Skin epidermis (tissue), 12 donors: ENCODE data around the gene TANC1.

Source experiments
- H3K27ac ChIP-seq, 21 experiments: fragments of 200-600 bp; sonication (generic) in 11 of 21; one replicate each; pipeline ENCODE4 v1.5.0; 2020; ENCODE audit warnings: mild to moderate bottlenecking in 3 of 21, inconsistent platforms in 2 of 21, moderate library complexity in 2 of 21
- H3K4me3 ChIP-seq, 7 experiments: fragments of 200-600 bp; sonication (generic) in 2 of 7; one replicate each; pipeline ENCODE4 v1.5.0; 2020; ENCODE audit warnings: inconsistent platforms in 2 of 7, mild to moderate bottlenecking in 2 of 7, moderate library complexity in 1 of 7

The TANC1 gene

DNA sequence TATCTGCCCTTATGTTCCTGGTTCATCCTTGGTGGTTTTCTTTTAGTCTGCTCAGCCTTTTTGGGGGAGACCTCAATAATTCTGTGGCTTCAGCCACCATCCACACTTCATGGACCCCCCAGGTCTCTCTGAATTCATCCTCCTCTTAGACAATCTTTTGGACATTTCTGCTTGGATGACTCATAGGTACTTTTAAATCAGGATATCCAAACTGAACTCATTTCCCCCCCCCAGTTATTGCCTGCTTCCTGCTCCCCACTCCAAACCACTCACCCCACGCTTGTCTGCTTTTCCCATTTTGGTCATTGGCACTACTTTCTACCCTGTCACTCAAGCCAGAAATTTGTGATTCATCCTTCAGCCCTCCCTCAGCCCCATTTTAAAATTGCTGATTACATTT, 78.5 kb downstream of the TANC1 start:
- Histone ChIP-seq H3K4me3 (no peak overlapping the region), H3K27ac (peak overlapping the region in 15 of 21 experiments; percentile 8 to 75 (median 65))

DNA sequence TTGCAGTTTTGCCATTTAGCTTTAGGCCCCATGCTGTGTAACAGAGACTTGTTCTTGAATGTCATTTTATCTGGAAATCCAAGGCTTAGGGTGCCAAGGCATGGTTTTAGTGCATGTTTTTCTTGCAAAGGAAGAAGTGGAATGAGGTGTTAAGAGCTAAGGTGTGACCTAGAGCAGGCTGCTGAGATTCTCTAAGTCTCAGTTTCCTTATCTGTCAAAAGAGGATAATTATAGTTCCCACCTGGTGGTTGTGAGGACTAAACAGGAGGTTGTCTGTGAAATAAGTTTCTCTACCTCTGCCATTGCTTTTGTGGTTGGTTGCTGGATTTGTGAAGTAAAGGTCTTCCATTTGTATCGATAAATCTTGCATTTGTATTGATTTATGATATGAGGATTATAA, 82.0 kb downstream of the TANC1 start:
- Histone ChIP-seq H3K27ac (no peak overlapping the region), H3K4me3 (no peak overlapping the region)

- peak overlapping the region in 2 of 21 experiments; percentile 20 to 42 for H3K27ac ChIP-seq
- H3K4me3 ChIP-seq, result no peak overlapping the region
These were observed 82.7 kb downstream of the TANC1 start for GRCh38 chr2:159051133-159051532.

DNA sequence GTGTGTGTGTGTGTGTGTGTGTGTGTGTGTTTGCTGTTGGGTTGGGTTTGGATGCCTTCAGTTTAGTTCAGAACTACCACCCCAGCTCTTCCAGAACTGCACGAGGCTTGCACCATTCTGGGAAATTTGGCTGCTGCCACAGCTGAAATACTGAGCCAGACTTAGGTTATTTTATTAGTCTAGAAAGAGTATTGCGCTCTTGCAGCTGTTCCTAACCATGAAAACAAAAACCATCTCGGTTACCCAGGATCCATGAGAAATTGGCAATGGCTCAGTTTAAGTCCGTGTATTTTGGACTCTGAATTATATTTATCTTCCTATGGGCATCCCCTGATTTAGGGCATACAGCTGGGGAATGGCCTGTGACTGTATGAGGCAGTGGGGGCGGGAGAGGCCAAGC, 83.2 kb downstream of the TANC1 start:
- no peak overlapping the region for H3K4me3 ChIP-seq
- H3K27ac ChIP-seq, result peak overlapping the region in 3 of 21 experiments; percentile 14 to 42 (median 20)

DNA sequence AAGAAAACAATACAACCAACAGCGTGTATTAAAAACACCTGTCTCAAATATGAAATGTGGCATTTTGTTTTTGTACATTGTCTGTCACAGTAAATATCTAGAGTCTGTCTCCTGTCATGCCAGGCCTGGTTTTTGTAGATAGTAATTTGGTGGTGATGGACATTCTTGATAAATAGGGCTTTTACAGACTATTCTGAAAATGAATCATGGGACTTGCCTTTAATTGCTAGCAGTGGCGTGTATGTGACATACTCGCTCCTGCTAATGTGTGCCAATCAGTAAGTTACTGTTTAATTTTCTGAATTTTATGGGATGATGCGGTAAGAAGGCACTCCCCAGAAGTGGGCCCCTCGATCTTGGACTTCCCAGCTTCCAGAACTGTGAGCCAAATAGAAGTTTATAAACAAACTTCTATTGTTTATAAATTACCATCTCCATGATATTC, 83.7 kb downstream of the TANC1 start:
- Histone ChIP-seq H3K27ac (peak overlapping the region in 6 of 21 experiments; percentile 6 to 36 (median 18)), H3K4me3 (no peak overlapping the region)

- no peak overlapping the region for H3K4me3 ChIP-seq
- peak overlapping the region in 5 of 21 experiments; percentile 17 to 45 (median 25) for H3K27ac ChIP-seq
These were observed 85.0 kb downstream of the TANC1 start for GRCh38 chr2:159053161-159054031.

- peak overlapping the region in 3 of 21 experiments; percentile 17 to 45 (median 25) for H3K27ac ChIP-seq
- H3K4me3 ChIP-seq, result no peak overlapping the region
These were observed 85.5 kb downstream of the TANC1 start for GRCh38 chr2:159054032-159054334.

GRCh38 chr2:159054985-159055384, 86.5 kb downstream of the TANC1 start:
- Histone ChIP-seq H3K27ac (peak overlapping the region in 4 of 21 experiments; percentile 15 to 41 (median 22)), H3K4me3 (no peak overlapping the region)

- no peak overlapping the region for H3K4me3 ChIP-seq
- H3K27ac ChIP-seq, result no peak overlapping the region
These were observed 92.1 kb downstream of the TANC1 start for GRCh38 chr2:159060518-159060917.

GRCh38 chr2:159063677-159064076, 95.2 kb downstream of the TANC1 start:
- Histone ChIP-seq H3K27ac (no peak overlapping the region), H3K4me3 (no peak overlapping the region)

DNA sequence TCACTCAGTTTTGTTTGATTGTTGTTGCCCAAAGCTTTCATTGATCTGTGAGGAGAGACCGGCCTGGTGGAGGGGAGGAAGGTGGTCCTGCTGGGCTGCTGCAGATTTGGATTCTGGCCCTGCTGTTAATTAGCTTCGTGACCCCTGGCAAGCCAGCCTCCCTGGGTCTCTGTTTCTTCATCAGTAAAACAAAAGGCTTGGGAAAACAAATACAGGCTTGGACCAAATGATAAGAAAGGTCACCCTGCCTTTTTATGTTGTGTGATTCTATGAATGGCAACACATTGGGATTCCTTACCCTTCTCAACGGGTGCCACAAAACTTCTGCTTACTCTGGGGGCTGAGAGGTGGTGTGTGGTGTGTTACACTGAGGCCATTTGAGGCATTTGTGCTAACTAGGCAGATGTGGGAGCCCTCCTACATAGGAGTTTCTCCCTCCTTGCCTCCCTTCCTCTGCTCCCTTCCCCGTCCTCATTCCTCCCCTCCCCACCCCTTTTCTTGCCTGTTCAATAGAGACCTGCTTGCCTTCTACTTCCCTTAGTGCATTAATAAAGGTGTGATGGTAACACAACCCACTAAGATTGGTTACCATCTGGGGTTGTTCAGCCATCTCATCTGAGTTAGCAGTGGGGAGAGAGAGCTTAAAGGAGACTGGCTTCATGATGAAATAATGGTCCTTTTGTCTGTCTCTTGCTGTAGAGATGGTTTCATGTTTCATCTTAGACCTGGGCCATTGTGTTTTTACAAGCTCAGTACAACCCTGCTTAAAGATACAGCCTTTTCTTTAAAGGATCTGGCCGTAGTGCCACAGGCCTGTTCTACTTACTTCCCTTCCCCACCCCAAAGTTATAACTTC, 96.2 kb downstream of the TANC1 start:
- Histone ChIP-seq H3K27ac (peak overlapping the region in 8 of 21 experiments; percentile 1 to 51 (median 11)), H3K4me3 (no peak overlapping the region)

DNA sequence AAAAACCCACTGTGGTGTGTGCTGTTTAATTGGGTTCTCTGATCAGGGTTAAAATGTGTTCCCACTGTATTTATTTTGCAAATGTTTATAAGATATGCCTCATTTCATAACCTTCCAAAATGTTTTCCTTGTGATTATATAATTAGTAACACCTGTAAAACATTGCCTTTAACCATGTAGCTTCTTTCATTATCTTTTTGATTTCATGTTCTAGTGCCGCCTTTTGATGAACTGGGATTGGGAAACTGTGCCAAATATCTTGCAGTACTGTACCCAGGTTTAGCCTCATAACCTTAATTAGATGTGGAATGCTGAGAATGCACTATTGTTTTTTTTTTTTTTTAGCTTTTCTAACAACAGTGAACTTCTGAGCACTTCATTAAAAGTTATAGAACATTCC, 96.9 kb downstream of the TANC1 start:
- Histone ChIP-seq H3K27ac (peak overlapping the region in 5 of 21 experiments; percentile 1 to 51 (median 8)), H3K4me3 (no peak overlapping the region)

GRCh38 chr2:159065891-159066290, 97.5 kb downstream of the TANC1 start:
- H3K4me3 ChIP-seq, result no peak overlapping the region
- H3K27ac ChIP-seq, result peak overlapping the region in 5 of 21 experiments; percentile 0 to 44 (median 20)

DNA sequence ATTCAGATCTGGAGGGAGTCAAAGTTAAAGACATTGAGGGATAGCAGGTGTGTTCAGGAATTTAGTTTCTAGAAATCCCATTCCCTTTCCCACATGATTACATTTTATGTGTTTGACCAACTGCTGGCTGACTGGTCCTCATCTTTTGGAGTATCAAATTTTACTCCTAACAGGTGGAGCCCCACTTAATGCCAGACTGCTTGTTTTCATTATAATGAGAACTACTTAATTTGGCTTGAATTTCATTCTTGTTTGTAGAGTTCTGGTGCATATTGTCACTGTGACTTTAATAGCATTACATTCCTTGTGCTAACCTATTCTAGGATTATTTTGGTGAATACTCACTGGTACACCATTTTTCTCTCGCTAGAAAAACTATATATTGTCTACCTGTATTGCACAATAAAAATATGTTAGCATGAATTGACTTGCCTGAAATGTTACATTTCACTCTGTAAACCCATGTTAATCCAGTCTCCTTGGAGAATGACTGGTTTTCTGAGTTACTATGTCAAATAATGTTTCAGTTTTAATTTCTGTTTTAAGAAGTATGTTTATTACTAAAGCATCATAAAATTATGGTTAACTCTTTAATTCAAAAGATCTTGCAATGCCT, 98.2 kb downstream of the TANC1 start:
- no peak overlapping the region for H3K4me3 ChIP-seq
- H3K27ac ChIP-seq, result peak overlapping the region in 2 of 21 experiments; percentile 16 to 18

DNA sequence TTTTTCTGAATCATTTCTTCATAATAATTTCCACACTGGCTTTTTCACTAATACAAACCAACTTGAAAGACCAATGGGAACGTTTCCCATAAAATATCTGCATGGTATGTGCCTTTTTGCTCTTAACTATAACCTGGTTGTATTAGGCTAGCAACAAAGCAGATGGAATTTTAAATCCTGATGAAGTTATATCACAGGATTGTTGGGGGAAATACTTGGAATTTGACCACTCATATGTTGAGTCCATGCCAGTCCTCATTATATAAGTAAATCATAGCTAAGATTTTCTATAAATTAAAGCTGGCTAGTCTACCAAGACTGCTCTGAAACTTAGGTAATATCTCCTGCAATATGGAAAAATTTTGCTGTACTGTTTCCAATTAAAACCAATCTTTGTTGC, 99.5 kb downstream of the TANC1 start:
- Histone ChIP-seq H3K27ac (peak overlapping the region in 3 of 21 experiments; percentile 0 to 40 (median 34)), H3K4me3 (no peak overlapping the region)

DNA sequence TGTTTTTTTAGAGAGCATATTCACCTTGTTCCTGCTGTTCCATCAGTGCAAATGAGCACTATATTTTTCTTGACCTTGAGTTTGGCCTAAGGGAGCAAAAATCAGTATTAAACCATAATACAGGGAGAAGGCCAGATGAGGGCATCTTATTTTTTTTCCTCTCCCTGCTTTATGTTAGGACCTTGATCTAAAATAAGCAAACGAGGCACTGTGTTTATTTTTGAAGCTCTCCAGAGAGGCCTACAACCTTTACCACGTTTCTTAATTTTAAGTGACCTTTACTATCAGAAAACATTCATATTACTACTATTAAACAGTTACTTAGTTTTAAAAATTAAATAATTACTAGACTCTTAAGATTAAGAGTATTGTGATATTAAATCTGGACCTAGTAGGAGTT, 100.8 kb downstream of the TANC1 start:
- H3K4me3 ChIP-seq, result no peak overlapping the region

GRCh38 chr2:159070235-159070634, 101.8 kb downstream of the TANC1 start:
- H3K4me3 ChIP-seq, result no peak overlapping the region
- H3K27ac ChIP-seq, result peak overlapping the region in 2 of 21 experiments; percentile 8 to 47

More for the DNA sequence above, 100.8 kb downstream of the TANC1 start:
- H3K27ac ChIP-seq, result no peak overlapping the region

DNA sequence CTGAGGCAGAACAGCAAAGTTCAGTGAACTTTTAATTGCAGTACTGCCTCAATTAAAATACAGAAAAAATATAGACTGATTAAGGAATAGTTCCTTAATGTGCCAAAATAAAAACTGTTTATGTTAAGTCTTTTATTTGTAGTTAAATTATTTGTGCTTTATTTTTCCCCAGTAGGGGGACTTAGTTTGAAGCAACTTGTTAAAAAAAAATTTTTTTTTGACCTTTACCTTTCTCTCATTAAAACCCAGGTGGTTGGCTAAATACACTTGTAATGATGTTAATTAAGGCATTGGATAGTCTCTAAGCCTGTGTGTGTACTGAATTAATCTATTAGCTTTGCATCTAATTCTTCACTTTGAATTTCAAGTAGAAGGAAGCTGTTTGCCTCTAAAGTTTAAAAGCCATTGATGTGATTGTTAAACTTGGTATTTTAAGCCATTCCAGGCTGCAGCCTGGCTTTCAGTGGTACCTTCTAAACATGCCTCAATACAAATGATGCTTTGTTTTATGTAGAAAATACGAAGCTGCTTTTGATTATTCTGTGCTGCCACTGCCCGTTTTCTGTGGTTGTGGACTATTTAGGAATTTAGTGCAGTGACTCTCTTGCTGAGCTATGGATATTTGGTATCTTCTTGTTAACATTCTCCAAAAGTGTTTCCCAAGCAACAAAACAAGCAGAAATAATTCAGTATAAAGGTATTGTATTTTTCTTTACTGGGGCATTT, 102.9 kb downstream of the TANC1 start:
- H3K27ac ChIP-seq, result peak overlapping the region in 8 of 21 experiments; percentile 3 to 65 (median 30)
- H3K4me3 ChIP-seq, result no peak overlapping the region

GRCh38 chr2:159072795-159073194, 104.4 kb downstream of the TANC1 start:
- no peak overlapping the region for H3K4me3 ChIP-seq
- H3K27ac ChIP-seq, result peak overlapping the region in 7 of 21 experiments; percentile 6 to 74 (median 54)
